Measurements from ENCODE around the gene B3GNT8.
"Not testable (repeated sequence)": the region's sequence is repeated elsewhere in the genome, so short reads cannot be mapped to it uniquely, and the experiment has no call there.

Gene B3GNT8, protein sequence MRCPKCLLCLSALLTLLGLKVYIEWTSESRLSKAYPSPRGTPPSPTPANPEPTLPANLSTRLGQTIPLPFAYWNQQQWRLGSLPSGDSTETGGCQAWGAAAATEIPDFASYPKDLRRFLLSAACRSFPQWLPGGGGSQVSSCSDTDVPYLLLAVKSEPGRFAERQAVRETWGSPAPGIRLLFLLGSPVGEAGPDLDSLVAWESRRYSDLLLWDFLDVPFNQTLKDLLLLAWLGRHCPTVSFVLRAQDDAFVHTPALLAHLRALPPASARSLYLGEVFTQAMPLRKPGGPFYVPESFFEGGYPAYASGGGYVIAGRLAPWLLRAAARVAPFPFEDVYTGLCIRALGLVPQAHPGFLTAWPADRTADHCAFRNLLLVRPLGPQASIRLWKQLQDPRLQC

DNA sequence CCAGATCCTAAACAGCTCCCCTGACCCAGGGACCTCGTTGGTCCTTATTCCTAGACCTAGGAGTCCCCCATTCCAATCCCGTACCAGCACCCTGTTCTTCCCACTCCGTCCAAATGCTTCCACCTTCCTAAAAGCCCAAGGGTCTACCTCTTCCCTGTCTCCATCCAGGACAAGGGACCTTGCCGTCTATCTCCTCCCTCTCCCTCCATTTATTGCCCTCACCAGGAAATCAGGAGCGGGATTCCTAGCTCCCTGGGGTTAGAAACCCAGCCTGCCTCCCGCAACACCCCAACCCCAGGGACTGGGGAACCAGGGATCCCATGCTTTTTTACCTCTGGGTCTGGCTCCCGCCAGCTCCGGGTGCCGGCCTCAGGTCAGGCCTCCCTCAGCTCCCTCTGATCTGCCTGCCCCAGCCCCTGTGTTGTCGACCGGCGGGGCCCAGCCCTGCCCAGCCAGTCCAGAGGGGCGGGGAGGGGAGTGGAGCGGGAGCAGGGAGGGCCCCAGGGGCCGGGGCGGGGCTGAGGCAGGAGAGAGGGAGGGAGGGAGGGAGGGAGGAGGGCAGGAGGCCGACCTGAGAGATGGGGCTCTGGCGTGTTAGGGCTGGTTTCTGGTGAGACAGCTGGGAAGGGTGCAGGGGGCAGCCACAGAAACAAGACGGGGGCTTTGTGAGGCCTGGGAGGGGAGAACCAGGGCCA lies at the start of gene B3GNT8:
Gene B3GNT8, minus strand, starts transcription at position 423 of the 695 bp plus-strand sequence. CDS start 596 bp downstream, outside the sequence.
- no peaks in the 10 kb centered on the region for H3K27me3 Mint-ChIP-seq
- H3K36me3 Mint-ChIP-seq (ENCODE audit: low read depth): peaks cover 8% of the 10 kb centered on the region
- peak; percentile 56 for DNase-seq
- H3K4me1 Mint-ChIP-seq: peaks cover 17% of the 10 kb centered on the region
- no peaks in the 10 kb centered on the region for H3K9me3 Mint-ChIP-seq
- ATAC-seq: peak; percentile 56
- H3K27ac Mint-ChIP-seq: peak within 1 kb of the TSS; percentile 82
- H3K4me3 Mint-ChIP-seq: peak within 1 kb of the TSS; percentile 69

DNA sequence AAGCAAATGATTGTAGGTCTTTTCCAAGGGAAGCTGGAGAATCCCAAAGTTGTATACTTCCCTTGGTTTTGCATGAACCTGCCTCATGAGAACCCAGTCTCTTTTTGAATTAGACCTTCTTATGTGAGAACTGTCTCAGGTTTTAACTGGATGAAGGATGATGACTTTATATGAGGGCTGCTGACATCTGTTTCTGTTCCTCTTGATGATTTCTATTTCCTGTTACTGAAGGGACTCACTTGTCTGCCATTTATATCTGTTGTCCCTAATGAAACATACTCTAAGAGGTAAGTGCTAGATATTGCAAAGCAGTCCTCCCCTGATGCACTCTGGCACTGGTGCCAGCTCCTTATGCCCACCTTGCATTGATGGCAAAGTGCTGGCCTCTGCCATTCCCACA lies 49.4 kb upstream of the B3GNT8 start:
- DNase-seq: no peak
- H3K9me3 Mint-ChIP-seq: no peaks in the 10 kb centered on the region
- no peak overlapping the region for H3K4me3 Mint-ChIP-seq
- H3K27me3 Mint-ChIP-seq: peaks cover 24% of the 10 kb centered on the region
- no peaks in the 10 kb centered on the region for H3K36me3 Mint-ChIP-seq (ENCODE audit: low read depth)
- H3K4me1 Mint-ChIP-seq: peaks cover 3% of the 10 kb centered on the region
- ATAC-seq: no peak
- H3K27ac Mint-ChIP-seq: no peak overlapping the region

DNA sequence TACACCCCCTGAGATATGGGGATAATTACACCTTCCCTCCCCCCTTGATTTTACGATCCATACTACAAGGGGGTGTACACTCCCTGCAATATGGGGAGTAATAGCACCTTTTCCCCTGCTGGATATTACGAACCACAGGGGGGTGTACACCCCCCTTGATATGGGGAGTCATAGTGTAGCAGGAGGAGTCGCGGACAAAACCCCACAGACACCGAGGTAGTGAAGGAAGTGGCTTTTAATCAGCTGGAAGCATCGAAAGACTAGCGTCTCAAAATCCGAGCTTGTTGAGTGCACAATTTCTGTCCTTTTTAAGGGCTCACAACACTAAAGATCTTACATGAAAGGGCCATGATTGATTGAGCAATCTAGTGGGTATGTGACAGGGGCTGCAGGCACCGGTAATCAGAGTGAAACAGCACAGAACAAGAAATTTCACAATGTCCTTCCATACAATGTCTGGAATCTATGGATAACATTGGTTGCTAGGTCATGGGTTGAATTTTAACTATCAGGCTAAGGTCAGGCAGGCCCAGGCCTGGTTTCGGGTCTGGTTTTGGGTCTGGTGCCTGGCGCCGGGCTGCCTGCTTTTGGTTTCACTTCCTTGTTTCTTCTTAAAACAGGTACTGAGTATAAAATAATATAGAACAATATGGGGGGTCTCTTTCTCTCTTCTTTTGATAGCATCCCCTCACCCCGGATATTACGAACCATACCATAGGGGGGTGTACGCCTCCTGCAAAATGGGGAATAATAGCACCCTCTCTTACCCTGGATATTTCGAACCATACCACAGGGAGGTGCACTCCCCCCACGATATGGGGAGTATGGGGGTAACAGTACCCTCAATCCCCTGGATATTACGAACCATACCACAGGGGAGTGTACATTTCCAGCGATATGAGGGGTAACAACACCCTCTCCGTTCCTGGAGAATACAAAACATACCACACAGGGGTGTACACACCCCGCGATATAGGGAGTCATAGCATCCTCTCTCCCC lies 36.4 kb upstream of the B3GNT8 start:
- H3K4me3 Mint-ChIP-seq: peak overlapping the region; percentile 9
- H3K36me3 Mint-ChIP-seq (ENCODE audit: low read depth); H3K9me3 Mint-ChIP-seq; ATAC-seq; H3K4me1 Mint-ChIP-seq; H3K27me3 Mint-ChIP-seq: not testable (repeated sequence)
- H3K27ac Mint-ChIP-seq: peak overlapping the region; percentile 4
- peak; percentile 19 for DNase-seq

DNA sequence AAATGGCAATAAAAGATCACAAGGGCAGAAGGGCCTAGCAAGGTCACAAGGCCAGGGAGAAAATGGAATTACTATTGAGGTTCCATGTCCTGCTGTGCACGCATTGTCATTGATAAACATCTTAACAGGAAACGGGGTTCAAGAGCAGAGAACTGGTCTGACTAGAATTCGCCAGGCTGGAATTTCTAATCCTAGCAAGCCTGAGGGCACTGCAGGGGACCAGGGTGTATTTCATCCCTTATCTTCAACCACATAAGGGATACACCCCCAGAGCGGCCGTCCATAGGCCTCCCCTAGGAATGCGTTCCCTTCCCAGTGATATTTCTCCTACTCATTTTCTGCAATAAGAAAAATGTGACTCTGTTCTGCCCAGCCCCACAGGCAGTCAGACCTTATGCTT lies 35.3 kb upstream of the B3GNT8 start:
- ATAC-seq (no peak), DNase-seq (no peak)
- Mint-ChIP-seq H3K27me3 (peaks cover 2% of the 10 kb centered on the region), H3K9me3 (no peaks in the 10 kb centered on the region), H3K4me1 (peaks cover 10% of the 10 kb centered on the region), H3K36me3 (ENCODE audit: low read depth) (no peaks in the 10 kb centered on the region), H3K4me3 (no peak overlapping the region), H3K27ac (no peak overlapping the region)

DNA sequence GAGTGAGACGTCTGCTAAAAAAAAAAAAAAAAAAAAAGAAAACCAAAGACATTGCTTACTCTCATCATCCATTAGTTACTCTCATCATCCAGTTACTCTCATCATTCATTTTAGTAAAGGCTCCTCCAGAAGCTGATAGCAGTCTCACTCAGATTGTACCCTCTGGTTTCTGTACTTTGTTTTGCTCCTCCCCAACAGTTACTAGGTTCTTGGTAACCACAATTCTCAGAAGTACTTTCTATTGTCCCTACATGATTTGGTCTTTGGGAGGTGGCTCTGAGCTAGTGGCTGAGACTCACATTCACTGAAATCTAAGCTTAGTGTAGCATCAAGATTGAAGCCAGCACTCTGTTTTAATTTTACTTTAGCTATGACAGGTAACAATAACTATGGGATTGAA lies 30.1 kb upstream of the B3GNT8 start:
- peak; percentile 49 for ATAC-seq
- H3K36me3 Mint-ChIP-seq (ENCODE audit: low read depth): no peaks in the 10 kb centered on the region
- H3K27ac Mint-ChIP-seq: no peak overlapping the region
- DNase-seq: no peak
- H3K9me3 Mint-ChIP-seq: no peaks in the 10 kb centered on the region
- no peak overlapping the region for H3K4me3 Mint-ChIP-seq
- H3K4me1 Mint-ChIP-seq: peaks cover 12% of the 10 kb centered on the region
- no peaks in the 10 kb centered on the region for H3K27me3 Mint-ChIP-seq

DNA sequence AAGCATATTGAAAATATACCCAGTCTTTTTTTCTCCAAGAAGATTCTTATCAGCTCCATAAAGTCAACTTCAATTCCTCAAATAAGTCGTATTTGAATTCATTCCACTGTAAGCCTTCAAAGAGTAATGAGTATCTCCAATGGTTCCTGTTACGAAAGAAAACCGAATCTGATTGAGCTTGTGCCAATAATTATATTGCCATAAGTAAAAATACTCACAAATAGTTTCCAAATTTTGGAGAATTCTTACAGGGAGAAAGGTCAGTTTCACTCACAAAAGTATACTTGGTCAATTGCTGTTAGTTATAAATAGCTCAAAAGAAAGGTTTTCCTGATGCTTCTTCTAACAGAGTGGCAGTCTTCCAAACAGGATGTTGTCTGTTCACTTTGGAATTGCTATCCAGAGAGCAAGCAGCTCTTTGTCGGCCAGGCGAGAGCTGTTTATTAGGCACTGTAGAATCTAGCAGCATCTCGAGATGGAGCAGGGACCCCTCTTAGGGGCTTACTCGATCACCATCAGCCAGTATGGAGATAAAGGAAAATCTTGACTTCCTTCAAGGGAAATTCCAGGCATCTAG lies 29.3 kb upstream of the B3GNT8 start:
- DNase-seq (no peak), ATAC-seq (no peak)
- Mint-ChIP-seq H3K27me3 (no peaks in the 10 kb centered on the region), H3K27ac (no peak overlapping the region), H3K9me3 (no peaks in the 10 kb centered on the region), H3K36me3 (ENCODE audit: low read depth) (no peaks in the 10 kb centered on the region), H3K4me3 (no peak overlapping the region), H3K4me1 (peaks cover 12% of the 10 kb centered on the region)

DNA sequence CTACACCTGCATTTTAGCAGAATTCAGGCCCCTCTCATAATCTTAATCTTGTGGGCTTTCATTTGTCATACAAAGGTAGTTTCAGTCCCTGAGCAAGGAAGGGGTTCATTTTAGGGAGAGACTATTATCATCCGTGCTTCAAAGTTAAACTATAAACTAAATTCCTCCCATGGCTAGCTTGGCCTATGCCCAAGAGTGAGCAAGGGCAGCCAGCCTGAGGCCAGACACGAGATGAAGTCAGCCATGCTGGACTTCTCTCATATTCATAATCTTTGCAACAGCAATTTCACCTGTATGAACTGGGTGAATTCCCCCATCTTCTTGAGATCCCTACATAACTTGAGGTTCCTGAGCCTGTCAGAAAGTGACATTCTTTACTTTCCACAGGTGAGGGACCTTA lies 28.8 kb upstream of the B3GNT8 start:
- no peaks in the 10 kb centered on the region for H3K9me3 Mint-ChIP-seq
- DNase-seq (no peak), ATAC-seq (no peak)
- H3K27ac Mint-ChIP-seq: no peak overlapping the region
- H3K4me3 Mint-ChIP-seq: no peak overlapping the region
- H3K4me1 Mint-ChIP-seq: peaks cover 12% of the 10 kb centered on the region
- H3K36me3 Mint-ChIP-seq (ENCODE audit: low read depth): no peaks in the 10 kb centered on the region
- H3K27me3 Mint-ChIP-seq: no peaks in the 10 kb centered on the region

DNA sequence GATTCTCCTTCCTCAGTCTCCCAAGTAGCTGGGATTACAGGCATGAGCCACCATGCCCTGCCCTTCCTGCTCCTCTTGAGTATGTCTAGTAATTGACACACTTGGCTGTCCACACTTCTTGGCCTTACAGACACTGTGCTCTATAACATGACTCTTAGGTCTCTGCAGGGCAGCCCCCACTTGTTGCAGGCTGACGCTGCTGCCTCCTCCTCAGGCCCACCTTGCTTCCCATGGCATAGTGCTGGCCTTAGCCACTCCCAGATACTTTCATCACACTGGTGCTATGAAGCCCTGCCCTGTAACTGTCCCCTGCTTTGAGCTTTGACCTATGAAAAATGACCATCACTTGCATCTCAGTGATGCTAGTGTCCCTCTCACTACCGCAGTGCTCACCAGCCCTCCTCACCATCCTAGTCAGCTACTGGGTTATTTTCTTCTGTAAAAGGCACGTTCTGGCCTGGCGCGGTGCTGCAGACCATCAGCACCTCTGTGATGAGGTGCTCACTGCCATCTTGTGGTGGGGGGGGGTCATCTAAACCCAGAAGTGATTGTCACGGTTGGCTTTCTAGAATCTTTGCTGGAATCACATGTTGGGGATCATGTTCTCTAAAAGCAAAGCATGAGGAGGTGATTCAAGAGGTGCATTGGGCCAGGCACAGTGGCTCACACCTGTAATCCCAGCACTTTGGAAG lies 25.6 kb upstream of the B3GNT8 start:
- H3K4me1 Mint-ChIP-seq: peaks cover 16% of the 10 kb centered on the region
- H3K4me3 Mint-ChIP-seq: no peak overlapping the region
- no peaks in the 10 kb centered on the region for H3K36me3 Mint-ChIP-seq (ENCODE audit: low read depth)
- no peak overlapping the region for H3K27ac Mint-ChIP-seq
- peaks cover 3% of the 10 kb centered on the region for H3K27me3 Mint-ChIP-seq
- DNase-seq (no peak), ATAC-seq (no peak)
- no peaks in the 10 kb centered on the region for H3K9me3 Mint-ChIP-seq

DNA sequence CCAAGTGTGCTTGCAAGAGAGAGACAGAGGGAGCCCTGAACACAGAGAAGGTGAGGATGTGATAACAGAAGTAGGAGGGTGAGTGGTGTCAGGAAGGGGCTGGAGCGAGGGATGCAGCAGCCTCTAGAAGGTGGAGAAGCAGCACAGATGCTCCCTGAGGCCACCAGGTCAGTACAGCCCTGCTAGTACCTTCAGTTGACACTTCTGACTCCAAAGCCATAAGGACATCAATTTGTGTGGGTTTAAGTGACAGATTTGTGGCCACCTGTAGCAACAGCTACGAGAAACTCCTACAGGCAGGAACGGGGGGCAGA lies 22.6 kb upstream of the B3GNT8 start:
- ATAC-seq (no peak), DNase-seq (no peak)
- H3K4me3 Mint-ChIP-seq: no peak overlapping the region
- no peaks in the 10 kb centered on the region for H3K9me3 Mint-ChIP-seq
- H3K27ac Mint-ChIP-seq: no peak overlapping the region
- no peaks in the 10 kb centered on the region for H3K36me3 Mint-ChIP-seq (ENCODE audit: low read depth)
- peaks cover 11% of the 10 kb centered on the region for H3K27me3 Mint-ChIP-seq
- H3K4me1 Mint-ChIP-seq: peaks cover 5% of the 10 kb centered on the region

DNA sequence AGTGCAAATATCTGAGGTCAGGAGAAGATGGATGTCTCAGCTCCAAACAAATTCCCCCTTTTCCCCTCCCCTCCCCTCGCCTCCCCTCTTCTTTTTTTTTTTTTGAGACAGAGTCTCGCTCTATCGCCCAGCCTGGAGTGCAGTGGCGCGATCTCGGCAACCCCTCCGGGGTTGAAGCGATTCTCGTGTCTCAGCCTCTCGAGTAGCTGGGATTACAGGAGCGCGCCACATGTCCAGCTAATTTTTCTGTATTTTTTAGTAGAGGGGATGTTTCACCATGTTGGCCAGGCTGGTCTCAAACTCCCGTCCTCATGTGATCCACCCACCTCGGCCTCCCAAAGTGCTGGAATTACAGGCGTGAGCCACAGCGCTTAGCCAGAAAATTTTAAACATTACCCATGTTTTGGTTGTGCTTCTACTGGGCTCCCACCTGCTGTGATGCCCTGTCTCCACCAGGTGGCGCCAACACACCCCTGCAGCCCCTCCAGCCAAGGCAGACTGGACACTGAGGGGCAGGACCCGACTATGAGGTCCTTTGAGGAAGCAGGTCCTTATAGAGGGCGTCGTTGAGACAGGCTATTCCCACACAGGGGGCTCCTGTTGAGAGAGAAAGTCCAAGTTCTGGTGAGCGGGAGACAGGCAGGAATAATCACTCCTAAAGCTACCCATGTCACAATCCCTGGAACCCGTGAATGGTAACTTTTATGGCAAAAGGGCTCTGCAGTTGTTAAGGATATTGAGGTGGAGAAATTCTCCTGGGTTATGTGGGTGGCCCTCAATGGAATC lies 22.1 kb upstream of the B3GNT8 start:
- H3K4me3 Mint-ChIP-seq: peak overlapping the region; percentile 69
- H3K27me3 Mint-ChIP-seq: peaks cover 11% of the 10 kb centered on the region
- H3K4me1 Mint-ChIP-seq: peaks cover 5% of the 10 kb centered on the region
- no peaks in the 10 kb centered on the region for H3K9me3 Mint-ChIP-seq
- no peaks in the 10 kb centered on the region for H3K36me3 Mint-ChIP-seq (ENCODE audit: low read depth)
- peak overlapping the region; percentile 46 for H3K27ac Mint-ChIP-seq
- ATAC-seq (peak; percentile 82), DNase-seq (peak; percentile 78)

DNA sequence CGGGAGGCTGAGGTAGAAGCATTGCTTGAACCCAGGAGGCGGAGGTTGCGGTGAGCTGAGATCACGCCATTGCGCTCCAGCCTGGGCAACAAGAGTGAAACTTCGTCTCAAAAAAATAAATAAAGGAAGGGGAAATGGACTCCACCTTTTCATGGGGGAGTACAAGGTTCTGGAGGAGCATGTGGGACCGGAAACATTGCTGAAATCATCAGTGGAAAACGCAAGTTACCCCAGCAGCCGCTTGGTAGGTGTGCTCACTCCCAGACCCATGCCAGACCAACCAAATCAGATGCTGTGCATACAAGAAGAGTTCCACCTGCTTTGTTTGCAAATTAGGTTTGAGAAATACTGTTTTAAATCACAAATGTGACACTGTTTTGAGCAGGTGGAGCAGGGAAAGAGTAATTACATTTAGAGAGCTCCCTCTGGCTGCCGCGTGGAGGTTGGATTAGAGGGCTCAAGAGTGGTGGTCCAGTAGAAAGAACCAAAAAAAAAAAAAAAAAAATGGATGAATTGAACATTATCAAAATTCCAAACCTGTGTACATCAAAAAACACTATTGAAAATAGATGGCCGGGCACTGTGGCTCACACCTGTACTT lies 20.7 kb upstream of the B3GNT8 start:
- Mint-ChIP-seq H3K4me3 (no peak overlapping the region), H3K4me1 (peaks cover 5% of the 10 kb centered on the region), H3K27me3 (peaks cover 11% of the 10 kb centered on the region), H3K27ac (no peak overlapping the region), H3K36me3 (ENCODE audit: low read depth) (no peaks in the 10 kb centered on the region), H3K9me3 (no peaks in the 10 kb centered on the region)
- ATAC-seq: no peak
- no peak for DNase-seq

DNA sequence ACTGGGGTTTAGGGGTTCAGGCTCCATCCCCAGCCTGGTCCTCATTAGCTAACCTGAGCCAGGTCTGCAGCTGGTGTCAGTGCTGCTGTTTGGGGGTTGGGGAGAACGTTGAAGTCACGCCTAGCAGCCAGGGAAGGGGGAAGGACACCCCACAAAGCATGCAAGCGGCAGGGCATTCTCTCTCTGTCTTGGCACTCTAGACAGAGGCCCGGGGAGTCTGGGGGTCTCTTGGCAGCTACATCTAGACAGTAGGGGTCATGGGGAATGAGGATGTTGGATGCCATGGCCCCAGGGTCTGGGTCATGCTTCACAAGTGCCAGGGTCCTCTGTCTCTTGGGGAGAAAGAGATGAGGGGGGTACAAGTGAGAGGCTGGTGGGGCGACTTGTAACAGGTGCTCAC lies 18.4 kb upstream of the B3GNT8 start:
- no peak for ATAC-seq
- Mint-ChIP-seq H3K36me3 (ENCODE audit: low read depth) (no peaks in the 10 kb centered on the region), H3K27ac (no peak overlapping the region), H3K4me1 (peaks cover 5% of the 10 kb centered on the region), H3K4me3 (no peak overlapping the region), H3K27me3 (peaks cover 11% of the 10 kb centered on the region), H3K9me3 (no peaks in the 10 kb centered on the region)
- DNase-seq: no peak
